Upper lobe of right lung (tissue), 1 donor: ENCODE data around the gene PLCB1. TPM values are rescaled to one million over a fixed set of nuclear protein-coding genes. Genes with fewer than 3 reads are reported as not detected.

Experiments used
- ATAC-seq: fragments of 200-7000 bp; cut with Tn5 transposase; one replicate; pipeline ENCODE4 v1.9.1; 2020; ENCODE audit warnings: mild to moderate bottlenecking, moderate library complexity
- DNase-seq: peaks from one replicate; pipeline ENCODE4 v3.0.0-alpha.2; 2020
- H3K27ac ChIP-seq: fragments of 200-600 bp; one replicate; pipeline ENCODE4 v1.8.0; 2022
- H3K27me3 ChIP-seq: fragments of 200-600 bp; one replicate; pipeline ENCODE4 v1.8.0; 2022; ENCODE audit warnings: mild to moderate bottlenecking
- H3K36me3 ChIP-seq: fragments of 200-600 bp; one replicate; pipeline ENCODE4 v1.8.0; 2022
- H3K4me1 ChIP-seq: fragments of 200-600 bp; one replicate; pipeline ENCODE4 v1.8.0; 2022
- H3K4me3 ChIP-seq: fragments of 200-600 bp; one replicate; pipeline ENCODE4 v1.8.0; 2022; ENCODE audit warnings: mild to moderate bottlenecking
- H3K9me3 ChIP-seq: fragments of 200-600 bp; one replicate; pipeline ENCODE4 v1.8.0; 2022
- intact Hi-C: fragments of 100-400 bp; cut with DNase I; formaldehyde crosslinking; loops from one replicate; pipeline ENCODE4 v1.11.0; 2022
- total RNA-seq: library from RNA; stranded (reverse); fragmentation: NEBNext Ultra II Directional; extraction: Animal tissue kit (Norgen Biotek cat#: 25700); gene quantifications from one replicate; pipeline ENCODE4 v1.2.1, GENCODE V29; 2021
- TF ChIP-seq, protein P1 (sequence below): fragments of 200-600 bp; IDR thresholded peaks from one replicate; pipeline ENCODE4 v1.8.0; 2022; ENCODE audit warnings: antibody characterized with exemption
- donor health status: DM: no; HTN: yes; CAD: no; lungs with severe emphysema.

The PLCB1 gene
- total RNA-seq, 1 donor from 2014 or later: 12.4 TPM

DNA sequence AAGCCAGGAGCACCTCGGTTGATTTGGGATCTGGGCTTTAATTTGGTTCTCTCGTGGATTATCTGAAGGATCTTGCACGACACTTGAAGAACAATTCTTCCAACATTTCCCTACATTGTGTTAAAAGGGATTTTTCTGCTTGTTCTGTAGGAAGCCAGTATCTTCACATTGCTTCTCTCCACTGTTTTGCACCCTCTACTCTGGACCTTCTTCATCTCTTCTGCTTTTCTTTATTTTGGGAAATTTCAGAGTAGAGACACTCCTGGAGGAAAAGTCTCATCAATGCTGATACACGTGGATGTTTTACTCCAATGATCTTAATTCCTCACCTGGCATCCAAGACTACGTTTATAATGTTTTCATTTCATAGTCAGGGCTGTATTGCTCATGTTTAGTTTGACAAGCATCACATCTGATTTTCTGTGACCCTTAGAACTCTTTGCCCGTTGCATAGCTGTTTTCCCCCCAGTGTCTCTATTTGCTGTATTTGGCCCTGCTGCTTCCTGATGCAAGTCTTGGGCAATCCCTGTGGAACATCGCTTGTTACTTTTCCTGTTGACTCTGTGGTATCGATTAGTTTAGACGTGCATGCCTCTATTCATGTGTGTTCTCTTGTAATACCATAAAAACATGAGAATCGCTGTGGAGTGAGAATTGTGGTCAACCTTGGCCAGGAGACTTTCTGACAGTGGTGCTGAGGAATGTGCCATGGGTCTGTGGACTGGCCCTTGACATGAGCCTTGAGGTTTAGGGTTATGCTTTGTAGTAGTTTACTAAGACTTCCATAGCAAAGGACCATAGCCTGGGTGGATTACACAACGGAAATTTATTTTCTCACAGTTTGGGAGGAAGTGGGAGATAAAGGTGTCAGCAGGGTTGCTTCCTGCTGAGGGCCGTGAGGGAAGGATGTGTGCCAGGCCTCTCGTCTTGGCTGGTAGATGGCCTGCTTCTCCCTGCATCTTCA lies 12.5 kb downstream of the PLCB1 start:
- no peak overlapping the region for H3K27ac ChIP-seq
- H3K9me3 ChIP-seq: no peaks in the 10 kb centered on the region
- ATAC-seq: no peak
- intact Hi-C loops: no loop called here
- no peak overlapping the region for H3K4me3 ChIP-seq
- no peaks in the 10 kb centered on the region for H3K27me3 ChIP-seq
- DNase-seq: no peak
- no peaks in the 10 kb centered on the region for H3K4me1 ChIP-seq
- H3K36me3 ChIP-seq: no peaks in the 10 kb centered on the region
- TF ChIP-seq, protein P1, sequence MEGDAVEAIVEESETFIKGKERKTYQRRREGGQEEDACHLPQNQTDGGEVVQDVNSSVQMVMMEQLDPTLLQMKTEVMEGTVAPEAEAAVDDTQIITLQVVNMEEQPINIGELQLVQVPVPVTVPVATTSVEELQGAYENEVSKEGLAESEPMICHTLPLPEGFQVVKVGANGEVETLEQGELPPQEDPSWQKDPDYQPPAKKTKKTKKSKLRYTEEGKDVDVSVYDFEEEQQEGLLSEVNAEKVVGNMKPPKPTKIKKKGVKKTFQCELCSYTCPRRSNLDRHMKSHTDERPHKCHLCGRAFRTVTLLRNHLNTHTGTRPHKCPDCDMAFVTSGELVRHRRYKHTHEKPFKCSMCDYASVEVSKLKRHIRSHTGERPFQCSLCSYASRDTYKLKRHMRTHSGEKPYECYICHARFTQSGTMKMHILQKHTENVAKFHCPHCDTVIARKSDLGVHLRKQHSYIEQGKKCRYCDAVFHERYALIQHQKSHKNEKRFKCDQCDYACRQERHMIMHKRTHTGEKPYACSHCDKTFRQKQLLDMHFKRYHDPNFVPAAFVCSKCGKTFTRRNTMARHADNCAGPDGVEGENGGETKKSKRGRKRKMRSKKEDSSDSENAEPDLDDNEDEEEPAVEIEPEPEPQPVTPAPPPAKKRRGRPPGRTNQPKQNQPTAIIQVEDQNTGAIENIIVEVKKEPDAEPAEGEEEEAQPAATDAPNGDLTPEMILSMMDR: no peak

DNA sequence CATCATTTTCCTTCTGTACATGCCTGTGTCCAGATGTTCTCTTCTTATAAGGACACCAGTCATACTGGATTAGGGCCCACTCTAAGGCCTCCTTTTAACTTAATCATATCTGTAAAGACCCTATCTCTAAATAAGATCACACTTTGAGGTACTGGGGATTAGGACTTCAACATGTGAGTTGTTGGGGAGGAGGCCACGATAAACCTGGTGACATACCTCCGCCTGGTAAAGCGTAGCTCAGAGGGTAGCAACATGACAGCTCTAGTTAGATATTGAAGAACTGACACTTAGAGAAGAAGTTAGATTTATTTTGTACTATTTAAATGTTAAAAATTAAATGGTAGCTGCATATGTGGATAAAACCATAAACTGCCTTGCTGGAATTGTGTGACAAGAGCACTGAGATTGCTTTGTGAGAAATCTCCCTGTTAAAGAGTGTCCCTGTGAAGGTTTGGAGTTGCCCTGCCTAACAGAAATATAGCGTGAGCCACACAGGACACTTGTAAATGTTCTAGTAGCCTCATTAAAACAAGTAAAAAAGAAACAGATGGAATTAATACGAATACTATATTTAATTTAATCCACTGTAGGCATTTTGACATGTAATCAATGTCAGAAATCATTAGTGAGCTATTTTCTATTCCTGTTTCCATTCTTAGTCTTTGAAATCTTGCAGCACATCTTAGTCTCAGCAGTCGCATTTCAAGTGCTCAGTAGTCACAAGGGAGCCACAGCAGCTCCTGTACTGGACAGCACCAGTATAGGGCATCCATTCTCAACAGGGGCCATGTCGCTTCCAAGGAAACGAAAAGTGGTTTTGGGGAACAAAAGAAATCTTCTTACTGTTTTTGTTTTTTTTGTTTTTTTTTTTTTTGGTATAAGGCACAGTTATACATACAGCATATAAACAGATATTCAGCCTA lies 13.4 kb downstream of the PLCB1 start:
- DNase-seq (no peak), ATAC-seq (no peak)
- Histone ChIP-seq H3K9me3 (no peaks in the 10 kb centered on the region), H3K36me3 (no peaks in the 10 kb centered on the region), H3K4me3 (no peak overlapping the region), H3K27ac (no peak overlapping the region), H3K4me1 (peaks cover 3% of the 10 kb centered on the region), H3K27me3 (no peaks in the 10 kb centered on the region)
- TF ChIP-seq, protein P1: no peak
- intact Hi-C loops: no loop called here

DNA sequence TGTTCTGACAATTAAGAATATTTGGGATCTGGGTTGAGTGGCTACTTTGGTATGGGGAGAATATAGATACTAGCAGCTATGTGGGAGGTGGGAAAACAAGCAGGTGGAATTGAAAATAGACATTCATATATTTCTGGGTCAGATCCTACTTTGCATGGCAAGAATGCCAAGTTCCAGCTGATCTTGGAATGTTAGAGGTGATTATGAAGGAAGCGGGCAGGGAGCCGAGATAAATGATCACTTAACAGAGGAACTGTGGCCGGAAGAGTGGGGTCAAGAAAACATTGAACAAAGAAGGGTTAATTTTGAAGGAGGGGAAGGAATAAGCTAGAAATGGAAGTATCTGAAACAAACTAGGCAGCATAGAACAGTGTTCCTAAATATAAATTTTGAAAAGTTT lies 15.4 kb downstream of the PLCB1 start:
- TF ChIP-seq, protein P1: no peak
- H3K27me3 ChIP-seq: no peaks in the 10 kb centered on the region
- no peak overlapping the region for H3K4me3 ChIP-seq
- H3K4me1 ChIP-seq: peaks cover 5% of the 10 kb centered on the region
- ATAC-seq (no peak), DNase-seq (no peak)
- intact Hi-C loops: no loop called here
- H3K27ac ChIP-seq: no peak overlapping the region
- H3K36me3 ChIP-seq: no peaks in the 10 kb centered on the region
- H3K9me3 ChIP-seq: no peaks in the 10 kb centered on the region

DNA sequence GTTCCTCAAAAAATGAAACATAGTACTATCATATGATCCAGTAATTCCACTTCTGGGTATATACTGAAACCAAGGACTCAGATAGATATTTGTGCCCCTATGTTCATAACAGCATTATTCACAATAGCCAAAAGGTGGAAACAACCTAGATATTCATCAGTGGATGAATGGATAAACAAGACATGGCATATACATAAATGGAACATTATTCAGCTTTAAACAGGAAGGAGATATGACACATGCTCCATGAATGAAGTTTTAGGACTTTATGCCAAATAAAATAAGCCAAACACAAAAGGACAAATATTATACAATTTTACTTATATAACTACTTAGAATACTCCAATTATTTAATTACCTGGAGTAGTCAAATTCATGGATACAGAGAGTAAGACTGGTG lies 16.4 kb downstream of the PLCB1 start:
- no peak for ATAC-seq
- peaks cover 5% of the 10 kb centered on the region for H3K4me1 ChIP-seq
- no peaks in the 10 kb centered on the region for H3K9me3 ChIP-seq
- no peak overlapping the region for H3K27ac ChIP-seq
- TF ChIP-seq, protein P1: no peak
- H3K27me3 ChIP-seq: no peaks in the 10 kb centered on the region
- DNase-seq: no peak
- intact Hi-C loops: no loop called here
- no peaks in the 10 kb centered on the region for H3K36me3 ChIP-seq
- H3K4me3 ChIP-seq: no peak overlapping the region

DNA sequence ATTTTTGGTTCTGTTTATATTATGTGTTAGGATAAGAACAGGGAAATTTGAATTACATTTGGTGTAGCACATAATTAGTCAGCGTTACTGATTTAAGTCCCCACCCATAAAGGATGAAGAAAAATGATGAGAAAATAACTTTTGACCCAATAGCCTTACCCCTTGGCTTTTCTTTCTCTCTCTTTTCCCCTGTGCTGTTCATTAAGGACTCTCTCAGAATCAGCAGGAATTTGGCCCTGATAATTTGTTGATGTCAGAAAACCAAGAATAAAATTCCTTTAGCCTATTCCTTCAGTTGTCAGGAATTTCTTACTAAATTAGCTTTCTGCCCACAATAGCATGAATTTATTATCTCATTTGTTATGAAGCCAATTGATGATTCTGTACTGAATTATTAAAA lies 18.5 kb downstream of the PLCB1 start:
- peaks cover 11% of the 10 kb centered on the region for H3K4me1 ChIP-seq
- H3K36me3 ChIP-seq: no peaks in the 10 kb centered on the region
- H3K9me3 ChIP-seq: no peaks in the 10 kb centered on the region
- no peak overlapping the region for H3K4me3 ChIP-seq
- no peak for DNase-seq
- TF ChIP-seq, protein P1: no peak
- no peak for ATAC-seq
- H3K27me3 ChIP-seq: no peaks in the 10 kb centered on the region
- intact Hi-C loops: no loop called here
- H3K27ac ChIP-seq: no peak overlapping the region
